HG03196 (cell line): ENCODE measurements around the gene ANG.
"Not testable (repeated sequence)": the region's sequence is repeated elsewhere in the genome, so short reads cannot be mapped to it uniquely, and the experiment has no call there.

Source experiments
- ATAC-seq: cut with Tn5 transposase; IDR thresholded peaks from one replicate; pipeline ENCODE4 v1.9.1; 2021; ENCODE audit not compliant: unreplicated experiment

The ANG gene

GRCh38 chr14:20698018-20698329, 9.4 kb downstream of the ANG start:
- ATAC-seq = no peak

- ATAC-seq = no peak
These were observed 10.4 kb downstream of the ANG start for GRCh38 chr14:20698934-20699333.

DNA sequence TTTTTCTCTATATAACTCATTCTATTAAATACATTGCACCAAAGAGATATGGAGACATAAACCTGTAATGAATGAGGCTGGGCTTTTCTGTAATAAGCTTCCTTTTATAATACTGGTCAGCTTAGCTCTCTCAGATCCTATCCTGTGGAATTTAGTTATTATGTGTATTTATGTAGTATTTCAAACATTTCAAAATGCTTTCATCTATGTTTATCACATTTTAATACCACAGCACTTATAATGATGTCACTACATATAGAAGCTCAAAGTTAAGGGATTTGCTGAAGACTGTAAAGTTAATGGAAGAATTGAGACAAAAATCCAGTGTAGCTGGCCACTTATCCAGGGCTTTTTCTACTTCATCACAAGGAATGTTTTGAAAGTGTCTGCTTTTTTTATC, 11.4 kb downstream of the ANG start:
- no peak for ATAC-seq

- ATAC-seq = not testable (repeated sequence)
These were observed 12.4 kb downstream of the ANG start for GRCh38 chr14:20700965-20701364.

DNA sequence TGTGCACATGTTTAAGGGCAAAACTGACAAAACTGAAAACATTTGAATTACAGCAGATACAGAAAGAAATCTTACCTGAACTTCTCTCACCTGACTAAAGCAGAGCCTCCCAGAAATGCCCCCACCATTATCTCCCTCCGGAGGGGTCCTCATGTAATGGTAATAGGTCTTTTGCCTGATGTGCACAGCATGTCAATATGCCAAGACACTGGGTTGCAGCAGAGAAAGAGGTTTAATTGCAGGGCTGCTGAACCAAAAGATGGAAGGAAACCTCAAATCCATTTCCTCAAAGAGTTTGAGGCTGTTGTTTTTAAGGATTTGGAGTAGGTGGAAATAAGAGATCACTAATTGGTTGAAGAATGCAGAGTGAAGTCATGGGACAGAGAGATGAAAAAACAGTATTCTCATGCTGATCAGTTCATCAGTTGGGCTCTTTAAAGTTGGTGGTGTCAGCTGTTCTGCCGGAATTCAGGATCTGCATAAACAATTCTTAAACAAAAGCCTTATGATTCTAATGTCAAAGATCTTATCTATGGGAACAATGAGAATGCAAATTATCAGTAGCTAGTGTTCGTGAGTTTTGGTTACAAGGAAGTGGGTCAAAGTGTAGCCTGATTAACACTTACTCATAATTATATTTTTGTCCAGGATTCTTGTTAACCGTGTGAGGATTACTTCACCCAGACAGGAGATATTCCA, 18.2 kb downstream of the ANG start:
- ATAC-seq = no peak

DNA sequence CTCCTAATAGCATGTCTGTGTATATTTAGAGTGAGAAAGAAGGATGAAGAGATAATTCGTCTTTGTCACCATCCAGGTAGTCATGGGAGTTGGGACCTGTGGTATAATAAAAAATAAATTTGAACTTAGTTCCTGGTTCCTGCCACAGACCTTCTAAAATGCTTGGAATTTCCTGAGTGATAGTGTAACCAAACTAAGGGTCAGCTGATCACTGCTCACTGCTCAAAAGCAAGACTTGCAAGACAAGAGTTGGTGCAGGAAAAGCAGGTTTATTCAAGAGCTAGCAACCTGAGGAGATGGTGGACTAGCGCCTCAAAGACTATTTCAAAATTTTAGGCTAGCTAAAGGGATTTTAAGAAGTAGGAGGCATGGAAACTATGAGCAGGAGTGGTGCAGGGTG, 19.1 kb downstream of the ANG start:
- ATAC-seq = no peak

GRCh38 chr14:20711261-20711660, 22.7 kb downstream of the ANG start:
- ATAC-seq = no peak

DNA sequence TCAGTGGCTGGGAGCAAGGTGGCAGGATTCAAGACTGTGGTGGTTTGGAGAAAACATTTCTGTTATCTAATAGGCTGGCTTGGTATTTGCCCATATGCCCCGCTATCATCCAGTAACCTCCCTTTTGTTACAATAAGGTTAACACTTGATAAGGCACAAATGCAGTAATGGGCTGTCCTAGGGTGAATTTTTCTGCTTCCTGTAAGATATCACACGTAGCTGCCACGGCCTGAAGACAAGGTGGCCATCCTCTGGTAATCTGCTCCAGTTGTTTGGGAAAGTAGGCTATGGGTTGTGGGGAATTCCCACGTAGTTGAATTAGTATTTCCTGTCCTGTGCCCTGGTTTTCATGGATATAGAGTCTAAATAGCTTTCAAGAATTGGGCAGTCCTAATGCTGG, 23.1 kb downstream of the ANG start:
- ATAC-seq = no peak

- ATAC-seq = no peak
These were observed 24.3 kb downstream of the ANG start for GRCh38 chr14:20712904-20713303.

DNA sequence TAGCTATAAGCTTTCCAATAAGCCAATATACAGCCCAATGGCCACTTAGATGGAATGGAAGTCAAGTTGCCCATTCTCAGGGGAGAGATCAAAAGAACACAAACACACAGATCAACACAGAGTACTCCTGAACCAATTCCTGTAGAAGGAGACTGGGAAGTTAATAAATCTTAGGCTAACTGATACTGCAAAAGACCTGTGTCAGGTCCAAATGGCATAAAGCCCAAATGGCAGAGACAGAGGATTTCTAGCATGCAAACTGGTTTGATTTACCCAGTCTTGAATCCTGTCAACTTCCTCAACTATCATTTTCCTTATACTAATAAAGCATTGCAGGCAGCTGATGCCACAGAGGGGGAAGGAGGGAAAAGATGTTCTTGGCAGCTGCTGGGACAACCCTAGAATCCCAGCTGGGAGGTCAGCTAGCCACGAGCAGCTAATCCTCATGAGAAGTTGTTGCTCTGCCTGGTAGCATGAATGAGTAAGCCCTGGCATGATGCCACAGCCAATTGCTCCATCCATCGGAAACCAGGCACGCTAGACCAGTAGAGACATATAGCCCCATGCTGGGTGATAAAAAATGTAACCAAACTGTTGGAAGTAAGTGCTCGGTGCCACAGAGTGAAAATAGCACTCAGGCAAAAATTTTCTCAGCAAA, 26.2 kb downstream of the ANG start:
- ATAC-seq = no peak

- ATAC-seq = no peak
These were observed 31.2 kb downstream of the ANG start for GRCh38 chr14:20719777-20720176.

DNA sequence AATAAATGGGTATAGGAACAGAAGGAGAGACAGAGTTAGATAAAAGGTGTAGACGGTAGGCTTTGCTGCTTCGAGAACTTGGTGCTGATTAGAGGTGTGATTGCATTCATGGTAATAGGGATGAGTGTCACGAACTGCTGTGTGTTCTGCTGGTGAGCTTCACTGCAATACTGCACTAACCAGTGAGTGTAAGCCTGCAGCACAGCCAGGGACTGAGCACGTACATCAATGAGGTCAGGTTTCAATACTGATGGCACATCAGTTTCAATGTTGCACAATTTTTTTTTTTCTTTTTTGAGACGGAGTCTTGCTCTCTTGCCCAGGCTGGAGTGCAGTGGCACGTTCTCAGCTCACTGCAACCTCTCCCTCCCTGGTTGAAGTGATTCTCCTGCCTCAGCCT, 32.2 kb downstream of the ANG start:
- ATAC-seq = no peak

- ATAC-seq = no peak
These were observed 33.5 kb downstream of the ANG start for GRCh38 chr14:20722016-20722415.

- no peak for ATAC-seq
These were observed 34.9 kb downstream of the ANG start for GRCh38 chr14:20723488-20723887.

GRCh38 chr14:20726121-20726520, 37.6 kb downstream of the ANG start:
- not testable (repeated sequence) for ATAC-seq

DNA sequence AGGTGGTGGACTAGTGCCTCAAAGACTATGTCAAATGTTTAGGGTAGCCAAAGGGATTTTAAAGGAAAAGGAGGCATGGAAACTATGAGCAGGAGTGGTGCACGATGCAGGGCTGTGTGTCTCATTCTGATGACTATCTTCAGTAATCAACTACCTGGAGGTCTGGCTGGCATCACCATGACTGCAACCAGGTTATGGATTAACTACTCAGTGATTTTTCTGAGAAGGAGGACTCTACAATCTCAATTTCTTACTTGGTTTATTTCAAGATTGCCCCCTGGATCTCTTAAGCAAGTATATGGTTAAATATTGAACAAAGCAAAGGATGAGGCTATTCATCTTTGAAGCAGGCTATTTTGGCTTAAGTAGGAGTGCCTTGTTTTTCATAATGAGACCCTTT, 38.0 kb downstream of the ANG start:
- no peak for ATAC-seq

GRCh38 chr14:20730891-20731290, 42.3 kb downstream of the ANG start:
- no peak for ATAC-seq

- ATAC-seq = no peak
These were observed 43.9 kb downstream of the ANG start for GRCh38 chr14:20732477-20732876.

GRCh38 chr14:20732979-20733635, 44.5 kb downstream of the ANG start:
- no peak for ATAC-seq

- ATAC-seq = no peak
These were observed 45.3 kb downstream of the ANG start for GRCh38 chr14:20733684-20734429.

DNA sequence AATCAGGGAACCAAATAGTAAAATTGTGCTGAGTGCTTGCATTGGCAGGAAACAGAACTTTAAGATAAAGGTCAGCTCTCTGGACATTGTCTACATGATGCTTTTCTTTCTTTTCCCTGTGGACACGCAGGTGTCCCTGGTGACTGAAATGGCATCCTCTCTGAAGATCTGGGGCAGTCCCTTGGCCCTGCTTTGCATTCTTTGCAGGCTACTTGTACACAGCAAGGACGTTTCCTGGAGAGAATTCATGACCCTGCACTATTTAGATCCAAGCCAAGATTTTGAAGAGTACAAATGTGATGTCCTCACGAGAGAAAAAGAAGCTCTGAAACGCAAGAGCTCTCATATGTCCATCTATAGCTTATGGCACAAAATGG, 45.9 kb downstream of the ANG start:
- ATAC-seq = no peak

DNA sequence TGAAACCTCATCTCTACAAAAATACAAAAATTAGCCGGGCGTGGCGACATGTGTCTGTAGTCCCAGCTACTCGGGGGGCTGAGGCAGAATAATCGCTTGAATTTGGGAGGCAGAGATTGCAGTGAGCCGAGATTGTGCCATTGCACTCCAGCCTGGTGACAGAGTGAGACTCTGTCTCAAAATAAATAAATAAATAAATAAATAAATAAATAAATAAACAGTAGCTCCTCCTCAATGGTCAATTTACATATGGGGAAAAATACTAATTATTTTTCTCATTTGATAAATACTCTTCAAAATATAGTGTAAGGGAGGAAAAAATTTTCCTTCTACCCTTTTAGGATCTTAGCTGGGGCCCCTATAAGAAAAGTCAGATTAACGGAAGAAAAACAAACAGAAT, 49.7 kb downstream of the ANG start:
- not testable (repeated sequence) for ATAC-seq
